ENCODE results near the gene DCTPP1. TPM values are rescaled to one million over a fixed set of nuclear protein-coding genes. Genes with fewer than 3 reads are reported as not detected.
A peak's percentile ranks its signal among the peaks of the same experiment; 100 is the strongest.
"Not testable (repeated sequence)": the region's sequence is repeated elsewhere in the genome, so short reads cannot be mapped to it uniquely, and the experiment has no call there.

DCTPP1 gene
- total RNA-seq, 1 experiment from 2014 or later: 26.8 TPM

GRCh38 chr16:30414159-30414558 lies 15.7 kb downstream of the DCTPP1 start:
- no peak for DNase-seq (ENCODE audit: low read depth)

- DNase-seq (ENCODE audit: low read depth): no peak
Observed at GRCh38 chr16:30413112-30413806, 16.6 kb downstream of the DCTPP1 start.

GRCh38 chr16:30409125-30410060 lies 20.4 kb downstream of the DCTPP1 start:
- peak; percentile 75 for DNase-seq (ENCODE audit: low read depth)

- DNase-seq (ENCODE audit: low read depth): no peak
Observed at GRCh38 chr16:30407804-30408534, 21.9 kb downstream of the DCTPP1 start.

- peak; percentile 83 for DNase-seq (ENCODE audit: low read depth)
Observed at GRCh38 chr16:30407102-30407803, 22.6 kb downstream of the DCTPP1 start, which contains the start of gene ZNF771. ZNF771 (plus strand) TSS chr16:30407606; CDS start chr16:30408054, 448 bp downstream.

GRCh38 chr16:30406795-30407101 lies 23.1 kb downstream of the DCTPP1 start:
- DNase-seq (ENCODE audit: low read depth): no peak

- DNase-seq (ENCODE audit: low read depth): no peak
Observed at GRCh38 chr16:30401768-30402425, 27.9 kb downstream of the DCTPP1 start.

GRCh38 chr16:30399435-30400186 lies 30.2 kb downstream of the DCTPP1 start:
- DNase-seq (ENCODE audit: low read depth): no peak

- no peak for DNase-seq (ENCODE audit: low read depth)
Observed at GRCh38 chr16:30398661-30399434, 31.0 kb downstream of the DCTPP1 start.

- no peak for DNase-seq (ENCODE audit: low read depth)
Observed at GRCh38 chr16:30397776-30398660, 31.8 kb downstream of the DCTPP1 start.

GRCh38 chr16:30397056-30397455 lies 32.8 kb downstream of the DCTPP1 start:
- no peak for DNase-seq (ENCODE audit: low read depth)

GRCh38 chr16:30396627-30397026 lies 33.2 kb downstream of the DCTPP1 start:
- not testable (repeated sequence) for DNase-seq (ENCODE audit: low read depth)

GRCh38 chr16:30395992-30396585 lies 33.7 kb downstream of the DCTPP1 start:
- DNase-seq (ENCODE audit: low read depth): peak; percentile 26

- DNase-seq (ENCODE audit: low read depth): peak; percentile 80
Observed at GRCh38 chr16:30395155-30395991, 34.5 kb downstream of the DCTPP1 start, which contains the start of gene ZNF48. ZNF48 (plus strand) TSS chr16:30395420; CDS start chr16:30395795, 375 bp downstream.

GRCh38 chr16:30394592-30395154 lies 35.2 kb downstream of the DCTPP1 start:
- no peak for DNase-seq (ENCODE audit: low read depth)

- DNase-seq (ENCODE audit: low read depth): no peak
Observed at GRCh38 chr16:30383521-30383920, 46.3 kb downstream of the DCTPP1 start.

Data from RPMI7951 (cell line).